Mesodermal cell (in vitro differentiated cells): Measurements from ENCODE around the gene TMCO2. TPM values are rescaled to one million over a fixed set of nuclear protein-coding genes. Genes with fewer than 3 reads are reported as not detected.
"Not testable (repeated sequence)": the region's sequence is repeated elsewhere in the genome, so short reads cannot be mapped to it uniquely, and the experiment has no call there.

ENCODE experiments used
- H3K27ac ChIP-seq: 2 replicates; pipeline ENCODE4 v1.7.0; 2013; ENCODE audit warnings: mild to moderate bottlenecking, low read depth, low read length, moderate library complexity; ENCODE audit not compliant: severe bottlenecking
- H3K36me3 ChIP-seq: 2 replicates; pipeline ENCODE4 v1.7.1; 2013; ENCODE audit warnings: mild to moderate bottlenecking, low read length, moderate library complexity; ENCODE audit not compliant: control insufficient read depth, insufficient read depth
- H3K4me1 ChIP-seq: one replicate; pipeline ENCODE4 v1.7.1; 2013; ENCODE audit warnings: mild to moderate bottlenecking, low read length; ENCODE audit not compliant: insufficient read depth, control insufficient read depth, poor library complexity, severe bottlenecking
- H3K4me3 ChIP-seq: 2 replicates; pipeline ENCODE4 v1.7.0; 2013; ENCODE audit warnings: low read length, control low read depth, mild to moderate bottlenecking; ENCODE audit not compliant: insufficient read depth, poor library complexity, severe bottlenecking; ENCODE audit errors: extremely low read depth
- H3K9me3 ChIP-seq: 2 replicates; pipeline ENCODE4 v1.7.1; 2013; ENCODE audit warnings: mild to moderate bottlenecking, low read length, moderate library complexity; ENCODE audit not compliant: control insufficient read depth
- WGBS, 2 experiments: methylation state at CpG; one replicate each; pipeline ENCODE4 v1.1.5; 2013; ENCODE audit warnings: missing lambda C conversion rate in 2 of 2; ENCODE audit not compliant: insufficient coverage in 2 of 2; 5-methylcytosine and 5-hydroxymethylcytosine counted together
- polyA plus RNA-seq, 2 experiments: library from polyadenylated mRNA; stranded (reverse); fragments of 50-300 nt; gene quantifications; one replicate each; pipeline ENCODE4 v1.2.3, GENCODE V29; 2013

The TMCO2 gene
- polyA plus RNA-seq (2013, experiment 1 of 2) = not detected
- not detected for polyA plus RNA-seq (2013, experiment 2 of 2)

DNA sequence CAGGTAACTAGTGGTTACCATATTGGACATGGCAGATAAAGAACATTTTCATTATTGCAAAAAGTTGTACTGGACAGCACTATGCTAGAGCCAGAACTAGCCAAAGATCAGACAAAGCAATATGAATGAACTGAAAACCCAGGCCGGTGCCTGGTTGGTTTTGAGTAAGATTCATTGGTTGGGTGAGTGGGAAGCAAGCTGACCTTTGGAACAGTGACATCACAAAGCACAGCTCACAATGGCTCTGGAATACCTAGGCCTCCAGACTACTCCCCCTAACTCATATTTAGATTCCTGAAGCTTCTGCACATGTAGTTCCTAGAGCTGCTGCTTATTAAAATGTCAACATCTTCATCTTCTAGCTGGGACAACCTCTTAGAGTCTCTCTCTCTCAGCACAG lies at the start of gene TMCO2:
Gene TMCO2 (plus strand): TSS at position 283 of the 400 bp plus-strand sequence. CDS start 57 bp downstream, at position 340.
- Histone ChIP-seq H3K27ac (no peak within 1 kb of the TSS), H3K4me3 (no peak within 1 kb of the TSS), H3K36me3 (no peaks in the 10 kb centered on the region), H3K9me3 (no peaks in the 10 kb centered on the region), H3K4me1 (peaks cover 3% of the 10 kb centered on the region)
- 80% methylated on average over 1 of the region's 1 CpG; no CpG with 5 or more reads in 1 of the 2 experiments for WGBS, 2 experiments

- 83 to 100% methylated on average over 1 to 2 of the region's 3 CpGs for WGBS, 2 experiments
- Histone ChIP-seq H3K36me3 (peaks cover 54% of the 10 kb centered on the region), H3K4me1 (no peaks in the 10 kb centered on the region), H3K9me3 (no peaks in the 10 kb centered on the region), H3K4me3 (no peak overlapping the region), H3K27ac (no peak overlapping the region)
Observed at GRCh38 chr1:40199126-40199525, 48.6 kb upstream of the TMCO2 start.

GRCh38 chr1:40204856-40205255 lies 42.9 kb upstream of the TMCO2 start:
- Histone ChIP-seq H3K36me3 (peaks cover 38% of the 10 kb centered on the region), H3K9me3 (no peaks in the 10 kb centered on the region), H3K4me1 (no peaks in the 10 kb centered on the region), H3K4me3 (no peak overlapping the region), H3K27ac (no peak overlapping the region)
- WGBS, 2 experiments = 94 to 100% methylated on average over 1 to 3 of the region's 4 CpGs

GRCh38 chr1:40210511-40211204 lies 37.1 kb upstream of the TMCO2 start:
- H3K36me3 ChIP-seq = peaks cover 60% of the 10 kb centered on the region
- 94 to 100% methylated on average over 2 of the region's 3 CpGs for WGBS, 2 experiments

GRCh38 chr1:40218333-40218732 lies 29.4 kb upstream of the TMCO2 start:
- H3K4me3 ChIP-seq = no peak overlapping the region
- no peaks in the 10 kb centered on the region for H3K4me1 ChIP-seq
- H3K36me3 ChIP-seq = peaks cover 27% of the 10 kb centered on the region
- H3K9me3 ChIP-seq = no peaks in the 10 kb centered on the region
- WGBS, 2 experiments = 93 to 97% methylated on average over 5 of the region's 5 CpGs
- H3K27ac ChIP-seq = no peak overlapping the region

More at GRCh38 chr1:40210511-40211204, 37.1 kb upstream of the TMCO2 start:
- no peak overlapping the region for H3K4me3 ChIP-seq
- no peak overlapping the region for H3K27ac ChIP-seq
- no peaks in the 10 kb centered on the region for H3K9me3 ChIP-seq
- H3K4me1 ChIP-seq = no peaks in the 10 kb centered on the region

- H3K4me1 ChIP-seq, H3K4me3 ChIP-seq, H3K27ac ChIP-seq, H3K9me3 ChIP-seq: not testable (repeated sequence)
- 93 to 97% methylated on average over 14 to 16 of the region's 18 CpGs for WGBS, 2 experiments
- peaks cover 29% of the 10 kb centered on the region for H3K36me3 ChIP-seq
Observed at GRCh38 chr1:40221471-40221905, 26.2 kb upstream of the TMCO2 start.

DNA sequence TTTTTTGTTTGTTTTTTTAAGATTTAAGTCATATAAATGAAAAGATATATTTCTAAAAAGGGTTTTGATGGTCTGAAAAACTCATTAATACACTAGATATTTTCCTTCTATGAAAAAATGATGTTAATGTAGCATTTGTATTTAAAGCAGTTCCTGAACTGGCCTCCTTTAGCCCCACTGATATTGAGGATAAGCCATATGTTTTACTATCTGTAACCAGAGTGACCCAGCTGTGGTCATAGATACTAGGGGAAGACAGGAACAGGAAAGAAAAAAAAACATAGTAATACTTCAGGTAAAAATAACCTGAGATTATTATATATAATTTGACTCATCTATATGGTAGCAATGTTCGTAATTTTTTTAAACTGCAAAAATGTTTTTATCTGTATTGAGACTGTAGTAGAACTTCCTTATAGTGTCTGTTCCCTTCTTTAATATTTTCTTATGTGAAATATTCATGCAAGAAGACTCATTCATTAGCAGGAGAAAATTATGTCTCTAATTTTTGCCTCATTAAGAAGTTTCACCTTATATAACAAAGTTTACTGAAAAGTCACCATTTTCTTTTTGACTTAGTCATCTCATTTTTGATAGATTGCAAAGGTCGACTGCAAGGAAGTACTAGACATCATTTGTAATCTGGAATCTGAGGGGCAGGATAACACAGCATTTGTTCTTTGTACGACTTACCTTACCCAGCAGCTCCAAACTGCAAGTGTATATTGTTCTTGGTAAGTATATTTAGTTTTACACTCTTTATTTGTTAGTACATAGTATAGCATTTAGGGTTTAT lies 25.6 kb upstream of the TMCO2 start:
- Histone ChIP-seq H3K9me3 (no peaks in the 10 kb centered on the region), H3K36me3 (peaks cover 28% of the 10 kb centered on the region), H3K4me3 (no peak overlapping the region), H3K27ac (no peak overlapping the region), H3K4me1 (no peaks in the 10 kb centered on the region)
- WGBS, 2 experiments = no CpG with 5 or more reads among the region's 3 CpGs

DNA sequence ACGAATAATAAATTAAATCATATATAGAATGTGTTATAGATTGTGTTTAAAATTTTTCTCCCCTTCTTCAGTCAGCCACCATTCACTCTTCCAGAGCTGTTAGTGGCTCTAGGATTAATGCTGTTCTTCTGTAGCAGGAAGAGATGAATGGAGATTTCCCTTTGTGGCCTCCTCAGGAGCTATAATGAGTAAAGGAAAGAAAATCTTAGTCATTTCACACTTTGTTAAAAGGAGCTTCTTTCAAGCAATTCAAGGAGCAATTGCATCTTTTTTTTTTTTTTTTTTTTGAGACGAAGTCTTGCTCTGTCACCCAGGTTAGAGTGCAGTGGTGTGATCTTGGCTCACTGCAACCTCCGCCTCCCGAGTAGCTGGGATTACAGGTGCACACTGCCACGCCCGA lies 23.7 kb upstream of the TMCO2 start:
- Histone ChIP-seq H3K4me1 (no peaks in the 10 kb centered on the region), H3K36me3 (peaks cover 34% of the 10 kb centered on the region), H3K4me3 (no peak overlapping the region), H3K27ac (no peak overlapping the region), H3K9me3 (no peaks in the 10 kb centered on the region)
- WGBS, 2 experiments = 87 to 98% methylated on average over 4 of the region's 6 CpGs

GRCh38 chr1:40226192-40226591 lies 21.5 kb upstream of the TMCO2 start:
- 94 to 100% methylated on average over 2 of the region's 3 CpGs for WGBS, 2 experiments
- H3K27ac ChIP-seq = no peak overlapping the region
- no peak overlapping the region for H3K4me3 ChIP-seq

GRCh38 chr1:40232444-40232843 lies 15.3 kb upstream of the TMCO2 start:
- Histone ChIP-seq H3K9me3 (no peaks in the 10 kb centered on the region), H3K36me3 (peaks cover 65% of the 10 kb centered on the region), H3K27ac (no peak overlapping the region), H3K4me1 (no peaks in the 10 kb centered on the region), H3K4me3 (no peak overlapping the region)
- 96 to 100% methylated on average over 3 of the region's 4 CpGs for WGBS, 2 experiments

More at GRCh38 chr1:40226192-40226591, 21.5 kb upstream of the TMCO2 start:
- peaks cover 39% of the 10 kb centered on the region for H3K36me3 ChIP-seq
- no peaks in the 10 kb centered on the region for H3K4me1 ChIP-seq
- no peaks in the 10 kb centered on the region for H3K9me3 ChIP-seq
